Vagina (tissue), 2 donors: ENCODE results near the gene ABCB8.

Experiments
- CTCF ChIP-seq, 3 experiments: fragments of 450-650 bp in 2 of 3; fragments of 200-600 bp in 1 of 3; sonication (generic) in 1 of 3; IDR thresholded peaks; one replicate each; pipeline ENCODE4 v1.5.1; 2017 to 2019; ENCODE audit warnings: antibody characterized with exemption in 3 of 3, mild to moderate bottlenecking in 2 of 3, moderate library complexity in 2 of 3
- POLR2A ChIP-seq, 2 donors: fragments of 450-650 bp; IDR thresholded peaks; one replicate each; pipeline ENCODE4 v1.6.1; 2017; ENCODE audit warnings: antibody characterized with exemption in 2 of 2, mild to moderate bottlenecking in 2 of 2, moderate library complexity in 2 of 2
- POLR2AphosphoS5 ChIP-seq, 2 donors: sonication (generic); formaldehyde crosslinking; IDR thresholded peaks; one replicate each; pipeline ENCODE4 v1.9.0; 2017; ENCODE audit warnings: antibody characterized with exemption in 2 of 2, mild to moderate bottlenecking in 2 of 2, low read depth in 1 of 2; ENCODE audit not compliant: insufficient read depth in 1 of 2

GRCh38 chr7:151013356-151013732, 14.9 kb upstream of the ABCB8 start:
- TF ChIP-seq CTCF (IDR thresholded peaks at IDR 0.05) (no peak), POLR2A (IDR thresholded peaks at IDR 0.05) (no peak), POLR2AphosphoS5 (IDR thresholded peaks at IDR 0.05; ENCODE audit: insufficient read depth in 1 of 2, low read depth in 1 of 2) (no peak)
